H1 (cell line): ENCODE results near the gene NR4A1.

ENCODE experiments used
- CEBPB ChIP-seq: IDR thresholded peaks from 2 replicates; pipeline ENCODE4 v1.6.1; 2012; ENCODE audit warnings: low read depth, low read length
- CTCF ChIP-seq, 3 experiments: IDR thresholded peaks; 1 replicate in 2 of 3; 2 replicates in 1 of 3; pipeline versions ENCODE4 v1.5.1 to v1.6.1; 2011; ENCODE audit warnings: low read length in 3 of 3, mild to moderate bottlenecking in 3 of 3, inconsistent platforms in 2 of 3, low read depth in 1 of 3, moderate library complexity in 1 of 3; ENCODE audit not compliant: insufficient read depth in 1 of 3; ENCODE audit errors: control extremely low read depth in 1 of 3
- EGR1 ChIP-seq: IDR thresholded peaks from 2 replicates; pipeline ENCODE4 v1.6.1; 2011; ENCODE audit warnings: low read depth, low read length, borderline replicate concordance
- EP300 ChIP-seq, 2 experiments: IDR thresholded peaks; 1 replicate in 1 of 2; 2 replicates in 1 of 2; pipeline ENCODE4 v1.6.1; 2011 to 2012; ENCODE audit warnings: low read depth in 2 of 2, low read length in 2 of 2, mild to moderate bottlenecking in 2 of 2, borderline replicate concordance in 1 of 2, inconsistent platforms in 1 of 2, moderate library complexity in 1 of 2
- EZH2 ChIP-seq: fragments of 200-600 bp; sonication (generic); IDR thresholded peaks from 2 replicates; pipeline ENCODE4 v1.7.1; 2012; ENCODE audit warnings: low read depth, mild to moderate bottlenecking, moderate library complexity, low read length, inconsistent platforms; ENCODE audit not compliant: severe bottlenecking
- KDM1A ChIP-seq: fragments of 200-600, 300-600 bp; sonication (generic); IDR thresholded peaks from 2 replicates; pipeline ENCODE4 v1.7.1; 2016; ENCODE audit warnings: mild to moderate bottlenecking, low read length, borderline replicate concordance
- KDM5A ChIP-seq: fragments of 200-600 bp; IDR thresholded peaks from 2 replicates; pipeline ENCODE4 v1.7.1; 2012; ENCODE audit warnings: mild to moderate bottlenecking, low read length, inconsistent platforms, mixed read lengths
- MAFK ChIP-seq: IDR thresholded peaks from 2 replicates; pipeline ENCODE4 v1.6.1; 2012; ENCODE audit warnings: low read depth, mild to moderate bottlenecking, improper control_type of control experiment, low read length
- RAD21 ChIP-seq, 2 experiments: IDR thresholded peaks in 1 of 2; conservative IDR thresholded peaks in 1 of 2; 2 replicates each; pipeline ENCODE4 v1.6.1; 2011; ENCODE audit warnings: low read depth in 2 of 2, low read length in 2 of 2, improper control_type of control experiment in 1 of 2, inconsistent platforms in 1 of 2, mild to moderate bottlenecking in 1 of 2, moderate library complexity in 1 of 2
- SIX5 ChIP-seq: IDR thresholded peaks from 2 replicates; pipeline ENCODE4 v1.6.1; 2011; ENCODE audit warnings: mild to moderate bottlenecking, low read depth, low read length
- SRF ChIP-seq: IDR thresholded peaks from 2 replicates; pipeline ENCODE4 v1.6.1; 2011; ENCODE audit warnings: mild to moderate bottlenecking, low read depth, low read length, moderate library complexity
- TBP ChIP-seq: IDR thresholded peaks from 2 replicates; pipeline ENCODE4 v1.6.1; 2011; ENCODE audit warnings: low read depth, low read length, improper control_type of control experiment

- TF ChIP-seq MAFK (no peak), EZH2 (no peak), CTCF (IDR thresholded peaks at IDR 0.05; ENCODE audit: control extremely low read depth in 1 of 3, insufficient read depth in 1 of 3, low read depth in 1 of 3, low read length in 3 of 3) (no peak), SIX5 (no peak), RAD21 (IDR thresholded peaks at IDR 0.05 in 1 of 2, conservative IDR thresholded peaks at IDR 0.05 in 1 of 2; ENCODE audit: low read depth in 2 of 2, low read length in 2 of 2) (no peak), SRF (no peak), KDM1A (no peak), CEBPB (no peak), EP300 (IDR thresholded peaks at IDR 0.05; ENCODE audit: borderline replicate concordance in 1 of 2, low read depth in 2 of 2, low read length in 2 of 2) (no peak), TBP (no peak), EGR1 (no peak), KDM5A (no peak)
Observed at GRCh38 chr12:52091869-52092268, 40.6 kb downstream of the NR4A1 start.
